Sigmoid colon (tissue), 7 donors: ENCODE results near the gene FAM50A. TPM values are rescaled to one million over a fixed set of nuclear protein-coding genes. Genes with fewer than 3 reads are reported as not detected.

Source experiments
- DNase-seq: peaks from one replicate; pipeline ENCODE4 v3.0.0-alpha.2; 2019
- H3K27ac ChIP-seq, 4 donors: fragments of 200-600 bp; sonication (generic); one replicate each; pipeline ENCODE4 v1.5.1; 2016 to 2019; ENCODE audit warnings: mild to moderate bottlenecking in 1 of 4
- H3K27me3 ChIP-seq, 3 donors: fragments of 200-600 bp; sonication (generic); one replicate each; pipeline ENCODE4 v1.5.1; 2019; ENCODE audit warnings: mild to moderate bottlenecking in 1 of 3
- H3K36me3 ChIP-seq, 4 donors: fragments of 200-600 bp; sonication (generic); one replicate each; pipeline ENCODE4 v1.5.1; 2016 to 2019
- H3K4me1 ChIP-seq, 4 donors: fragments of 200-600 bp; sonication (generic); one replicate each; pipeline ENCODE4 v1.5.1; 2017 to 2019
- H3K4me3 ChIP-seq, 4 donors: fragments of 200-600 bp; sonication (generic); one replicate each; pipeline ENCODE4 v1.5.1; 2017 to 2019; ENCODE audit warnings: mild to moderate bottlenecking in 2 of 4, moderate library complexity in 1 of 4
- H3K9me3 ChIP-seq, 4 donors: fragments of 200-600 bp in 3 of 4; sonication (generic) in 3 of 4; one replicate each; pipeline versions ENCODE4 v1.5.1 to v1.6.1; 2013 to 2019
- EP300 ChIP-seq, 4 donors: sonication (generic); formaldehyde crosslinking; IDR thresholded peaks; one replicate each; pipeline ENCODE4 v1.6.1; 2017; ENCODE audit warnings: antibody characterized with exemption in 4 of 4
- POLR2A ChIP-seq, 2 donors: fragments of 450-650 bp; IDR thresholded peaks; one replicate each; pipeline ENCODE4 v1.6.1; 2016; ENCODE audit warnings: antibody characterized with exemption in 2 of 2, mild to moderate bottlenecking in 2 of 2, moderate library complexity in 2 of 2
- POLR2AphosphoS5 ChIP-seq, 4 donors: sonication (generic); formaldehyde crosslinking; IDR thresholded peaks; one replicate each; pipeline ENCODE4 v1.6.1; 2017; ENCODE audit warnings: antibody characterized with exemption in 4 of 4
- WGBS, 2 donors: extraction: QIAGEN DNeasy Blood & Tissue Kit; methylation state at CpG; one replicate each; pipeline ENCODE4 v1.1.7; 2013; 5-methylcytosine and 5-hydroxymethylcytosine counted together
- intact Hi-C: fragments of 100-400 bp; cut with DNase I; formaldehyde crosslinking; loops from one replicate; pipeline ENCODE4 v1.15.1; 2023
- polyA plus RNA-seq, 3 donors: library from polyadenylated mRNA; stranded (reverse); fragments of 200-250 nt; gene quantifications; one replicate each; pipeline ENCODE4 v1.2.3, GENCODE V29; 2013
- total RNA-seq, 4 donors: library from RNA; depleted of rRNA; stranded (reverse); fragments of >200 nt; gene quantifications; one replicate each; pipeline ENCODE4 v1.1.0, GENCODE V29; 2016
- TF ChIP-seq, protein P1 (sequence below), 4 experiments: fragments of 450-650 bp in 3 of 4; fragments of 200-600 bp in 1 of 4; IDR thresholded peaks; one replicate each; pipeline ENCODE4 v1.5.1; 2016 to 2019; ENCODE audit warnings: antibody characterized with exemption in 4 of 4, mild to moderate bottlenecking in 3 of 4, moderate library complexity in 2 of 4
- donor health status: healthy with polysubstance abuse.
- donor health status: Bipolar disorder and iron deficiency.
- donor health status: healthy.

FAM50A gene
- total and polyA plus RNA-seq, 7 donors: 40.5 to 85.1 (median 61.9) TPM

DNA sequence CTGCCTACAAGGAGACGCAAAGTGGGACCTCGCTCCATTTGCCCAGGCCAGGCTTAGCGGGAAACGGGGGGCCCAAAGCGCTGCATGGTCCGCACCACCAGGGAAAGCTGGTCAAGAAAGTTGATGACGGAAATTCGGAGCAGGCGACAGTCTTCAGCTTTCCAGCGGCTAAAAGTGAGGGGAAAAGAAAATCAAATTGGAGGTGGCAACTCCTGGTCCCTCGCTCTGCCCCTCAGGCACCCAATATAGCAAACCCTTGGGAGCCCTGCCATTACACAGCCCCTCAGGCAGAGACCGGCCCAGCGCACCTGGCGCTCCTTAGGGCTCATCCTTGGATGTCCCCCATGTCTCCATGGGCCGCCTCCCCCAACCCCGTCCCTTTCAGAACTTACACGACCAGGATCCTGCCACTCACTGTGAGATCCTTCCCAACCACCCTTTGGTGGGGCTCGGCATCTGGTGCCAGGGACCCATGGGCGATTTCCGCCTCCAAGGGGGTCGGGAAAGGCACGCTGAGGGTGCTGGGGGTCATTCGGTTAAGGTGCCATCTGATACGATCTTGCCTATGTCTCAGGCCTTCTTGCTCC is 34.0 kb downstream of the FAM50A start:
- peaks cover 0 to 13% (median 5%) of the 10 kb centered on the region in 4 donors for H3K4me1 ChIP-seq
- intact Hi-C loops: loop anchor here (2.0 to 5.0 kb wide), 3 partner anchors 19 to 66 kb away; partner anchors contain the start of genes FAM3A, PLXNA3 and TAFAZZIN
- no peaks in the 10 kb centered on the region for H3K36me3 ChIP-seq
- no peaks in the 10 kb centered on the region for H3K27me3 ChIP-seq
- H3K4me3 ChIP-seq: peak overlapping the region; percentile 37 to 57 (median 56)
- 66% methylated on average over 24 of the region's 24 CpGs for WGBS, 2 donors
- H3K9me3 ChIP-seq: no peaks in the 10 kb centered on the region
- peak overlapping the region; percentile 82 to 85 (median 84) for H3K27ac ChIP-seq
- TF ChIP-seq EP300 (IDR thresholded peaks at IDR 0.05) (no peak), POLR2A (IDR thresholded peaks at IDR 0.05) (no peak), POLR2AphosphoS5 (IDR thresholded peaks at IDR 0.05) (no peak)
- TF ChIP-seq, protein P1, sequence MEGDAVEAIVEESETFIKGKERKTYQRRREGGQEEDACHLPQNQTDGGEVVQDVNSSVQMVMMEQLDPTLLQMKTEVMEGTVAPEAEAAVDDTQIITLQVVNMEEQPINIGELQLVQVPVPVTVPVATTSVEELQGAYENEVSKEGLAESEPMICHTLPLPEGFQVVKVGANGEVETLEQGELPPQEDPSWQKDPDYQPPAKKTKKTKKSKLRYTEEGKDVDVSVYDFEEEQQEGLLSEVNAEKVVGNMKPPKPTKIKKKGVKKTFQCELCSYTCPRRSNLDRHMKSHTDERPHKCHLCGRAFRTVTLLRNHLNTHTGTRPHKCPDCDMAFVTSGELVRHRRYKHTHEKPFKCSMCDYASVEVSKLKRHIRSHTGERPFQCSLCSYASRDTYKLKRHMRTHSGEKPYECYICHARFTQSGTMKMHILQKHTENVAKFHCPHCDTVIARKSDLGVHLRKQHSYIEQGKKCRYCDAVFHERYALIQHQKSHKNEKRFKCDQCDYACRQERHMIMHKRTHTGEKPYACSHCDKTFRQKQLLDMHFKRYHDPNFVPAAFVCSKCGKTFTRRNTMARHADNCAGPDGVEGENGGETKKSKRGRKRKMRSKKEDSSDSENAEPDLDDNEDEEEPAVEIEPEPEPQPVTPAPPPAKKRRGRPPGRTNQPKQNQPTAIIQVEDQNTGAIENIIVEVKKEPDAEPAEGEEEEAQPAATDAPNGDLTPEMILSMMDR (IDR thresholded peaks at IDR 0.05): no peak
- DNase-seq: peak; percentile 66

DNA sequence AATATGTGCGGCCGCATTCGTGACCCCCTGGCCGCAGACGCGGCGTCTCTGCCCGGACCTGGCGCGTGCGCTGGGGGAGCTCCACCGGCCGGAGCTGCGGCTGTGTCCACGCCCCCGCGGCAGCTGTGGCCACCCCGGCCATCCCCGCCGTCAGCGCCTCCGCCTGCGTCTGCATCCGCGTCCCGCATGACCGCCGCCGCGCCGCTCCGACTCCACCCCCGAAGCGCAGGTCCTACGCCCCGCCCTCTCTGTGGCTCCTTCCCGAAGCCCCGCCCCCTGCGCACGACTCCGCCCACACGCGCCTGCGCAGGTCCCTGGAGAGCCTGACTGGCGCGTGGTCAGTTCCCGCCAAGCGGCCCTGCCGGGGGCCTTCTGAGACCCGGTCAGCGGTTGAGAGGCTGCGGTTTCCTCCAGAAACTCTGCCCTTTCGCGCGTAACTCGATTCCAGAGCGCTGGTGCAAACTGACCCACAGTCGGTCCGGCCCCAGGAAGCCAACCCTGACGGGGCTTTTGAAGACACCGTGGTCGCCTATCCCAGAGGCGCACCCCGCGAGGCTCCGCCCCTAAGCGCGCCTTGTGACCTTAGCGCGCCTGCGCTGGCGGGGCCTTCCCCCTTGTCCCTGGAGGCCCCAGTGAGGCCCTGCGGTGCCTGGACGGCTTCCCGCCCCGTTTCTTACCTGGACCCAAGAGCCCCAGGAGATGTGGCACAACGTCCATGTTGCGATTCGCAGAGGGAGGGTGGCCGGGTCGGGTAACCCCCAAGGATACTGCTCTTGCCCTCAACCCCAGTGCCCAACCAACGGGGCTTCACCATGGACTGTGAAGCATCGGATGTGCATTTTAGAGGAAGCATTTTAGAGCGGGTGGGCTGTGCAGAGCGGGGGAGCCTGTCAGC is 35.0 kb downstream of the FAM50A start, which contains the start of gene LAGE3:
Gene LAGE3, minus strand, starts transcription at position 554 of the 895 bp plus-strand sequence. Its CDS starts 366 bp downstream, at position 188.
- H3K27me3 ChIP-seq: no peaks in the 10 kb centered on the region
- H3K4me1 ChIP-seq: peaks cover 0 to 13% (median 5%) of the 10 kb centered on the region in 4 donors
- H3K4me3 ChIP-seq: peak within 1 kb of the TSS; percentile 37 to 57 (median 56)
- H3K9me3 ChIP-seq: no peaks in the 10 kb centered on the region
- no peaks in the 10 kb centered on the region for H3K36me3 ChIP-seq
- peak within 1 kb of the TSS; percentile 82 to 85 (median 84) for H3K27ac ChIP-seq
- peak in 1 of 2 donors; percentile 39 for TF ChIP-seq POLR2A (IDR thresholded peaks at IDR 0.05)
- TF ChIP-seq POLR2AphosphoS5 (IDR thresholded peaks at IDR 0.05): peak; percentile 53 to 80 (median 72)
- TF ChIP-seq, protein P1 (IDR thresholded peaks at IDR 0.05): no peak
- intact Hi-C loops: loop anchor here (5.0 kb wide), 2 partner anchors 38 to 67 kb away; partner anchors contain the start of genes FAM3A and TAFAZZIN
- 2 to 3% methylated on average over 85 of the region's 85 CpGs for WGBS, 2 donors
- peak; percentile 96 for DNase-seq

DNA sequence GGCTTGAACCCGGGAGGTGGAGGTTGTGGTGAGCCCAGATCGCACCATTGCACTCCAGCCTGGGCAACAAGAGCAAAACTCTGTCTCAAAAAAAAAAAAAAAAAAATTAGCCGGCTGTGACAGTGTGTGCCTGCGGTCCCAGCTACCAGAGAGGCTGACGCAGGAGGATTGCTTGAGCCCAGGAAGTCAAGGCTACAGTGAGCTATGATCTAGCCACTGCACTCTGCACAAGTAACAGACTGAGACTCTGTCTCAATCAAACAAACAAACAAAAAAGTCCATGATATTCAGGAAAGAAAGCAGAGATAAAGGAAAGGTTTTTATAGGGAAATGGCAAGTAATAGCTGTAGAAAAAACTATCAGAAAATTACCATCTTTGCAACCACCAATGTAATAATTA is 37.3 kb downstream of the FAM50A start:
- H3K27ac ChIP-seq: no peak overlapping the region
- H3K4me3 ChIP-seq: no peak overlapping the region
- H3K9me3 ChIP-seq: no peaks in the 10 kb centered on the region
- no peak for TF ChIP-seq EP300 (IDR thresholded peaks at IDR 0.05)
- TF ChIP-seq, protein P1 (IDR thresholded peaks at IDR 0.05): no peak
- no peak for TF ChIP-seq POLR2A (IDR thresholded peaks at IDR 0.05)
- no peak for TF ChIP-seq POLR2AphosphoS5 (IDR thresholded peaks at IDR 0.05)
- 86 to 93% methylated on average over 5 of the region's 5 CpGs for WGBS, 2 donors
- intact Hi-C loops: no loop called here
- peaks cover 0 to 12% (median 0%) of the 10 kb centered on the region in 4 donors for H3K36me3 ChIP-seq
- DNase-seq: no peak
- peaks cover 0 to 23% (median 17%) of the 10 kb centered on the region in 4 donors for H3K4me1 ChIP-seq
- H3K27me3 ChIP-seq: no peaks in the 10 kb centered on the region

- no peak overlapping the region for H3K4me3 ChIP-seq
- peaks cover 0 to 26% (median 18%) of the 10 kb centered on the region in 4 donors for H3K4me1 ChIP-seq
- WGBS, 2 donors: 85 to 86% methylated on average over 14 of the region's 14 CpGs
- H3K9me3 ChIP-seq: no peaks in the 10 kb centered on the region
- DNase-seq: no peak
- intact Hi-C loops: no loop called here
- TF ChIP-seq POLR2A (IDR thresholded peaks at IDR 0.05) (no peak), POLR2AphosphoS5 (IDR thresholded peaks at IDR 0.05) (no peak), EP300 (IDR thresholded peaks at IDR 0.05) (no peak)
- TF ChIP-seq, protein P1 (IDR thresholded peaks at IDR 0.05): no peak
- no peak overlapping the region for H3K27ac ChIP-seq
- peaks cover 0 to 12% (median 0%) of the 10 kb centered on the region in 4 donors for H3K36me3 ChIP-seq
- H3K27me3 ChIP-seq: no peaks in the 10 kb centered on the region
These were observed 38.1 kb downstream of the FAM50A start for GRCh38 chrX:154481911-154482601.
